Measurements from ENCODE around the gene PRKAG2.

- no peak for TF ChIP-seq EGR1 (IDR thresholded peaks at IDR 0.05; ENCODE audit: low read depth in 2 of 2)
- no peak for TF ChIP-seq RAD21 (IDR thresholded peaks at IDR 0.05)
- TF ChIP-seq CTCF (IDR thresholded peaks at IDR 0.05; ENCODE audit: low read depth, low read length, missing input control), result no peak
- no peak for TF ChIP-seq YY1 (IDR thresholded peaks at IDR 0.05)
- no peak for TF ChIP-seq GABPA (IDR thresholded peaks at IDR 0.05 in 1 of 2, conservative IDR thresholded peaks at IDR 0.05 in 1 of 2)
- no peak for TF ChIP-seq SP1 (IDR thresholded peaks at IDR 0.05)
- TF ChIP-seq RXRA (IDR thresholded peaks at IDR 0.05), result no peak
- TF ChIP-seq REST (IDR thresholded peaks at IDR 0.05), result no peak
- no peak for TF ChIP-seq FOXA1 (IDR thresholded peaks at IDR 0.05)
- no peak for TF ChIP-seq HNF4A (conservative IDR thresholded peaks at IDR 0.05)
- TF ChIP-seq TAF1 (conservative IDR thresholded peaks at IDR 0.05), result no peak
- no peak for TF ChIP-seq JUND (IDR thresholded peaks at IDR 0.05)
These were observed 131.2 kb downstream of the PRKAG2 start for GRCh38 chr7:151745706-151746105.
